Measurements from ENCODE around the gene VWA1. TPM values are rescaled to one million over a fixed set of nuclear protein-coding genes. Genes with fewer than 3 reads are reported as not detected.

The VWA1 gene
- polyA plus RNA-seq, 1 of the 3 experiments (the other 2 are of a cell fraction) = 7.4 TPM

DNA sequence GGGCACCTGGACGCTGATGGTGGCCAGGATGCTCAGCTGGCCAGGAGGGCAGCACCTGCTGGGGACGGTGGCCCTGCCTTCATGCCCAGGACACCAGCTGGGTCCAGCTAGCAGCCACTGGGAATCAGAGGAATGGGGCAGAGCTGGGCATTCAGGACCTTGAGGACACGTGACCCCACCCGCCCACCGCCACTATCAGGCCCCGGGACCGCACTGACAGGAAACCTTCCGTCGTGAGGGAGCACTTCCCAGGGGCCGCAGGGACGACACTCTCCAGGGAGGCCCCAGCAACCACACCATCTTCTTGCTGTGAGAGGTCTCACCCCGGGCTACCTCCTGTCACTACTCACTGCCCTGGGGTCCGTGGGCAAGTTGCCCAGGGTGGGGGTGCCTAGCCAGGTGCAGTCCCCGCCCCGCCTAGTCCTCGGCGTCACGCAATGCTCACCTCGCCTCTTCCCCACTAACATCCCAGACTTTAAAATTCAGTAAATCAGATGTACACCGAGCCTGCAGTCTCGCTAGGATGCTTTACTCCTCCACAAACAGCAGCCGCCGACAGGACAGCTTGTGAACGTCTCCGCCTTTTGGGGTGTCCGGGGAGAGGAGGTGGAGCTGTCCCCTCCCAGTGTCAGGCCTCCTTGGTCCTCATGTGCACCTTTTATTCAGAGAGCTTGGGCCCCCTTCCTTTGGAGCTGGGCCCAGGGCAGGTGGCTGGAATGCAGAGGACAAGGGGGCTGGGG is 4.9 kb downstream of the VWA1 start (continued):
- no peak for TF ChIP-seq ELF1 (IDR thresholded peaks at IDR 0.05)
- no peak for TF ChIP-seq SMC3 (IDR thresholded peaks at IDR 0.05; ENCODE audit: low read depth, low read length)

GRCh38 chr1:1441002-1441888 is 5.8 kb downstream of the VWA1 start:
- no peaks in the 10 kb centered on the region for H3K9me3 ChIP-seq
- WGBS (ENCODE audit: low lambda C conversion rate) = no CpG with 5 or more reads among the region's 29 CpGs
- no peak overlapping the region for H3K9ac ChIP-seq
- no peaks in the 10 kb centered on the region for H3K79me2 ChIP-seq (ENCODE audit: insufficient read depth)
- CTCF ChIA-PET = interaction anchor here (0.6 to 2.6 kb wide), 9 partner anchors 10 to 66 kb away, joined by 3 to 8 read pairs (median 3); partner anchors contain the start of genes AURKAIP1 and MRPL20
- TF ChIP-seq IRF3 (IDR thresholded peaks at IDR 0.05; ENCODE audit: low read depth, low read length) (no peak), CHD2 (IDR thresholded peaks at IDR 0.05; ENCODE audit: low read length, partially characterized antibody) (no peak), RAD21 (IDR thresholded peaks at IDR 0.05; ENCODE audit: low read length) (peak; percentile 42), MXI1 (IDR thresholded peaks at IDR 0.05; ENCODE audit: low read depth, low read length) (no peak), RFX5 (IDR thresholded peaks at IDR 0.05; ENCODE audit: low read length) (no peak), SMC3 (IDR thresholded peaks at IDR 0.05; ENCODE audit: low read depth, low read length) (peak; percentile 25; the same call in 1 of the 2 replicates), FOSL2 (IDR thresholded peaks at IDR 0.05; ENCODE audit: borderline replicate concordance, low read depth) (no peak), TCF12 (IDR thresholded peaks at IDR 0.05) (no peak)
- TF ChIP-seq, protein P1, sequence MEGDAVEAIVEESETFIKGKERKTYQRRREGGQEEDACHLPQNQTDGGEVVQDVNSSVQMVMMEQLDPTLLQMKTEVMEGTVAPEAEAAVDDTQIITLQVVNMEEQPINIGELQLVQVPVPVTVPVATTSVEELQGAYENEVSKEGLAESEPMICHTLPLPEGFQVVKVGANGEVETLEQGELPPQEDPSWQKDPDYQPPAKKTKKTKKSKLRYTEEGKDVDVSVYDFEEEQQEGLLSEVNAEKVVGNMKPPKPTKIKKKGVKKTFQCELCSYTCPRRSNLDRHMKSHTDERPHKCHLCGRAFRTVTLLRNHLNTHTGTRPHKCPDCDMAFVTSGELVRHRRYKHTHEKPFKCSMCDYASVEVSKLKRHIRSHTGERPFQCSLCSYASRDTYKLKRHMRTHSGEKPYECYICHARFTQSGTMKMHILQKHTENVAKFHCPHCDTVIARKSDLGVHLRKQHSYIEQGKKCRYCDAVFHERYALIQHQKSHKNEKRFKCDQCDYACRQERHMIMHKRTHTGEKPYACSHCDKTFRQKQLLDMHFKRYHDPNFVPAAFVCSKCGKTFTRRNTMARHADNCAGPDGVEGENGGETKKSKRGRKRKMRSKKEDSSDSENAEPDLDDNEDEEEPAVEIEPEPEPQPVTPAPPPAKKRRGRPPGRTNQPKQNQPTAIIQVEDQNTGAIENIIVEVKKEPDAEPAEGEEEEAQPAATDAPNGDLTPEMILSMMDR (IDR thresholded peaks at IDR 0.05) = peak; percentile 50
- no peaks in the 10 kb centered on the region for H4K20me1 ChIP-seq (ENCODE audit: insufficient read depth)
- no peaks in the 10 kb centered on the region for H3K27me3 ChIP-seq (ENCODE audit: insufficient read depth)
- H3K4me2 ChIP-seq = no peak overlapping the region
- peaks cover 0 to 3% of the 10 kb centered on the region in 2 experiments; a peak in 1 of 4 replicates for H3K4me1 ChIP-seq (ENCODE audit: control insufficient read depth in 1 of 2, insufficient read depth in 2 of 2, low read depth in 1 of 2, low read length in 1 of 2)
- no peaks in the 10 kb centered on the region for H3F3A ChIP-seq (replicated peaks; ENCODE audit: insufficient read depth)
- DNase-seq = peak; percentile 86
- H3K27ac ChIP-seq (ENCODE audit: low read depth in 2 of 2, low read length in 1 of 2) = no peak overlapping the region
- no peak overlapping the region for H3K4me3 ChIP-seq (ENCODE audit: low read depth in 2 of 2, low read length in 1 of 2)
- H2AFZ ChIP-seq (ENCODE audit: low read depth) = no peak overlapping the region
- no peaks in the 10 kb centered on the region for H3K36me3 ChIP-seq (replicated peaks in 1 of 2; ENCODE audit: control insufficient read depth in 1 of 2, insufficient read depth in 2 of 2, low read length in 1 of 2)
- no peaks in the 10 kb centered on the region for H3K9me2 ChIP-seq
- POLR2A ChIA-PET = no interaction called here
